HG03442 (cell line): ENCODE measurements around the gene RTN4IP1.
"Not testable (repeated sequence)": the region's sequence is repeated elsewhere in the genome, so short reads cannot be mapped to it uniquely, and the experiment has no call there.

Experiments used
- ATAC-seq: cut with Tn5 transposase; IDR thresholded peaks from one replicate; pipeline ENCODE4 v1.9.1; 2021; ENCODE audit warnings: mild to moderate bottlenecking, moderate library complexity; ENCODE audit not compliant: unreplicated experiment

The RTN4IP1 gene

DNA sequence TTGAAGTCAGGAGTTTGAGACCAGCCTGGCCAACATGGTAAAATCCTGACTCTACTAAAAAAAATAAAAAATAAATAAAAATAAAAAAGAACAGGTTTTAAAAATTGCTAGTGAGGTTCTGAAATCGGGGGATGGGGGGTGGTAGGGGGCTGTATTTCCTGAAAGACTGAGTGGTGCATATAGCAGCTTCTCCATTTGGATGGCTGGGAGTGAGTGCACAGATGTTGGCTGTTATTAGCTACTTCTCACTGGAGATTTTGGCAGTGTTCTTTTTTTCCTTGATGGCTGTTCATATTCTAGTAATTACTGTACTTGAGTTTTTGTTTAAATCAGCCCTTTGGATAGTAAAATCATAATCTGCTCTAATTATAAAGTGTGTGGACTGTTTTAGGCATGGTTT lies 79.8 kb downstream of the RTN4IP1 start:
- no peak for ATAC-seq

DNA sequence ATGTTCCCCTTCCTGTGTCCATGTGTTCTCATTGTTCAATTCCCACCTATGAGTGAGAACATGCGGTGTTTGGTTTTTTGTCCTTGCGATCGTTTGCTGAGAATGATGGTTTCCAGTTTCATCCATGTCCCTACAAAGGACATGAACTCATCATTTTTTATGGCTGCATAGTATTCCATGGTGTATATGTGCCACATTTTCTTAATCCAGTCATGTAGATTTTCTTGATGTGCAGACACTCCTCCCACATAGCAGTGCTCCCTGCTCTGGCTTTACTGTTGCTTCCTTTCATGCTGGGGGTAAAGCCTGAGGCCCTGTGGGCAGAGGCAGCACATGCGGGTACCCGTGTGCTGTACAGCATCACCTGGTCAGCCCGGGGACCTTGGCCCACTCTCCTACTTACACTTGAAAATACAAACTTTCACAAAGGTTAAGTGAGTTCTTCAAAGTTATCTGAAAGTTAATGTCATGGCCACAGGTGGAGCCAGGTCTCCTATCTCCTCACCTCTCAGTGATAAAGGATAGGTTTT lies 80.3 kb downstream of the RTN4IP1 start:
- ATAC-seq = not testable (repeated sequence)

DNA sequence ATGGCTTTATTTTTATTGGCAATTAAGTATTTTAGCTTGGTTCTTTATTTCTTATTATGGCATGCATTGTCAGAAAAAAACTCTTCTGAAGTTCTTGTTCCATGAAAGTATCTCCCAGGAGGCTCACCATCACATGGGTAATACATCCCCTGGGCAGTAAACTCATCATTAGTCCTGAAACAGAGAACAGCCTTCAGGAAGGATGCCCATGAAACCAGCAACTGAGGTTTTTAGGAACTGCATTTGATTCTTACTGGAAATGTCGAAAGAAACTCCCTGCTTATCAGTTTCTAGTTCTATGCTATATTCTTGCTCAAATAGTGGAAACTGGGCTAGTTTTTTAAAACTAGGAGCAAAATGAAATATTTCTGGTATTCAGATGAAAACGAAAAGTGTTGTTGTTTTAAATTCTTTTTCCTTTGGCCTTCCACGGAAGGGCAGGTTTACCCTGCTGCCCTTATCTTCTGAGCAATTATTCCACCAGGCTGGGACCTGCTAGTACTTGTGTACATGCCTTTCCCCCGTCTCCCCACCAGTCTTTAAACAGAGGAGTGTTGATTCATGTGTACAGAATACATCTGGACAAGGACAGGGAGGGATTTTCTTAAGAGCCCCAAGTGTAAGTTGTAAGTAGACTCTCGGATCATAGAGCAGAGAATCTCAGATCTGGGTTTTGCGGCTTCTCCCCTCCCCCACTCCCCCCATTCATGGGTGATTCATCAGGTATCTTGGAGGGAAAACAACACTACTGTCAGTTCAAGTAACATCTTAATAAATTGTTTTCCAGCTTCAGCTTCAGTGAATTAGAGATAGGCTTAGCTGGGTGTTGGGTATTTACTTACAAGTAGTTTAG lies 81.5 kb downstream of the RTN4IP1 start:
- no peak for ATAC-seq

DNA sequence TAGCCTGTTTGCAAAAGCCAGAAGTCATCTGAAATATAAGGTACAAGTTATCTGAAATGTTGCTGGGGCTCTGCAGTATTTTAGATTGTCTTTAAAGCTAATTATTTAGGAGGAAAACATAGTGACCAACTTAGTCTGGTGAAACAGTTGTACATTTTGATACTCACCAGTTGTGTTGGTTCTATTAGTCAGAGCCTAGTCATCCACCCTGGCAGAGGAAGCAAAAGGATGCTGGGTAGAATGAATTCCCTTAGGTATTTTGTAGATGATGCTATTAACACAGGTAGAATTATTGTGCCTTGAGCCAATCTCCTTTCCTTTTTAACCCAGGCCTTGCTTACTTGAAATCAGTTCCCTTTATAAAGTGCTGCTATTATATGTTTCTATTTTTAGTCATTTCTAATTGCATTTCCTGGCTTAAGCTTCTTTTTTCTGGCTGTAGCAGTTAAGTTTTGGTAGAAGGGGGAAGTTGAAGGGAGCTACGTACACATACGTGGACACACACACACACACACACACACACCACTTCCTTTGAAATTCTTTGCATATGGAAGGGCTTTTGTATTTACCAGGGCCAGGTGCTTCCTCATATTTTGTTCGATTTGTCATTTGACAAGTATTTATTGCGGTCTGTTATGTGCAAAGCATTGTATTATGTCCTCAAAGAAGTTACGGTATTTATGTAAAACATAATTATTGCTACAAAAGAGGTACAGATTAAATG lies 82.4 kb downstream of the RTN4IP1 start:
- no peak for ATAC-seq

DNA sequence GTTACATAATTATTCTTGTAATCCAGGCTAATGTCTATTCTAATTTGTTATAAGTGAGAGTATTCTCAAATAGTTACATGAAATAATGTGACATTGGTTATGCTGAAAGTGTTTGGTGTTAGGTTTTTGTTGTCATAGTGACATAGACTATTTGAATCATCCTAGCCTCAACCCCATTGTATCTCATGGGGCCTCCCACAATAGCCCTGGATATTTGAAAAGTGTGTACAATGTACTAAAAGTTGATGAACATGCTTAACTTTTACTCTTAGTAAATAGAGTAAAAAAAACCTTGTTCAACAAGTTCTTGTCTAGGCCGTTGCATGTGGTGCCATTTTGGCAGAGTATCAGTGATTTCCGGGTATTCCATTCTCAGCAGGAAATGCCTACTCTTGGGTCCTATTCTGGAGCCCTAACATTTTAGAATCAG lies 83.0 kb downstream of the RTN4IP1 start:
- ATAC-seq = no peak

DNA sequence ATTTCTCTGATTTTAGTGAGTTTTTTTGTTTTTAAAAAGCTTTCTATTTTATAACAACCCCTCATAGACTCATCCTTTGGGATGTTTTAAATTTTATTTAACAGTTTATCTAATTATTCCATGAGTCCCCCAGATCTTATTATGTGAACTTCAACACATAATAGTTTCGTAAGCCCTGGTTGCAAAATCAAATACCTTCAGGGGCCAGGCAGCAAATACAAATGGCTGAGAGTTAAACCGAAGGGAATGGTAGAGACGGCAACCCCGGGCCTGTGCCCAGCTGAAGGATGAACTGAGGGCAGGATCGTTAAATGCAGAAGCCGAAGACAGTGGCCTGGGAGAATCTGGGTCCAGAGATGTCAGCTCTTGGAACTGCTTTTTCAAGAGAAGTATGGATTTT lies 88.4 kb downstream of the RTN4IP1 start:
- ATAC-seq = no peak

DNA sequence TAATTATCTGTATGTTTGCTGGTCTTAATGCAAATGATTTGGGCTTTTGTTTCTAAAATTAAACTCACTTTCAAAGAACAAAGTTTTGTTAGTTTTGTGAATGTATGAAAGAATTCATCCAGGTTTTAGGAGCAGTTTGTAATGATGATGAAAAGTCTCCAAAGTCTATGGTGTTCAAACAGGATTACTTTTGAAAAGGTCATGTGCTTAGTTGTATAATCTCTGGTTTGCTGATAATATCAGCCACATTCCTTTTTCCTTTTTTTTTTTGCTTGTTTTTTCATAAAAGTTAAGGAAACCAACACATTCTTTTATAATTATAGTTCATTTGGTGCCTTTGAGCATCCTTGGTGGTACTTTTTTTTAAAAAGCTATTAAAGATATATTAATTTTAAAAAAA lies 88.9 kb downstream of the RTN4IP1 start:
- no peak for ATAC-seq

DNA sequence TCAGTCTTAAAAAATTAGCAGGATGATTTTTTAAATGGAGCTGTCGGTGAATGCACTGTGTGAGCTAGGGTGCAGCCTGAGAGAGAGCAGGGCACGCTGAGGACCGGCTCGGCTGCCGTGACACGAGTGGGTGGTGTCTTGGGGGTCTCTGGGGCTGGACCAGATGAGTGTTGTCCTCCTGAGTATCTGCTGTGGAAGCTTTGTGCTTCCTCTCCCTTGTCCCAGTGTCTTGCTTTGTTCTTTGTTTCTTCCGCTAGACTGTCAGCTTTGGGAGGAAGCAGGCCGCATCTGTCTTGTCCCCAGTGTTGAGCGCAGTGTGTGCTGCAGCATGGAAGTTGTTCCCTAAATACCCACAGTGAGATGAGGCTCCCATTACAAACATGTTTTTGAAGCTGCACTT lies 89.4 kb downstream of the RTN4IP1 start:
- ATAC-seq = no peak

DNA sequence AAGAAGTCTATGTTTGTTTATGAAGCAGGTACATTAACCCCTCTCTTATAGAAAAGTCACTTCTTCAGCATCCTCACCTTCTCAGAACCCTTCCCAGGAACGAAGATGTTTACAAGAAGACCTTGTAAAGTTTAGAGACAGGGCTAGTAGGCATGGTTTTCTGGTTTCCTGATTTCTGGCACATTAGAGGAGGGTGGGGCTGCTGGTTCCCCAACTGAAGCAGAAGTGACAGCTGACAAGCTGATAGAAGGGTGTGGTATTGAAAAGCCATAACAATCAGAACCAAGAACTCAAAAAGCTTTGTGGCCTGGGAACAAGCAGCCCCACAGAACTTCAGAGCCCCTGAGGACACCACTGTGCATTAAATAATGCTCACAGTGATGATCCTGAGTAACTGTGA lies 91.2 kb downstream of the RTN4IP1 start:
- no peak for ATAC-seq

DNA sequence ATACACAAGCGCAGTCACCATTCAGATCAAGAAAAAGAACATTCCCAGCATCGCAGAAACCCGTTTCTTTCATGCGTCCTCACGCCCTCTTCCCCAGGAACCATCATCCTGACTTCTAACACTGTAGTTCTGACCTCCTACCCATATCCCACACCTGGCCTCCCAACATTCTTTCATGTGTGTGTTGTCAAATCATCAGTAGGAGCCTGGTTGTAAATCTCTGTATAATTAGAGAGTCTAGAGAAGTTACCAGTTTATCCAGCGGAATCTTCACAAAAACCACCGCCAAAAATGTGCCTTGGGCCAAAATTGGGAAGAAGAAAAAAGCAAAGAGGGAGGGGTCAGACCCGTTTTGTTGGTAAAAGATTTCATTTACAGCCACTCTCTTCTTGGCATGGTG lies 91.6 kb downstream of the RTN4IP1 start:
- ATAC-seq = no peak

DNA sequence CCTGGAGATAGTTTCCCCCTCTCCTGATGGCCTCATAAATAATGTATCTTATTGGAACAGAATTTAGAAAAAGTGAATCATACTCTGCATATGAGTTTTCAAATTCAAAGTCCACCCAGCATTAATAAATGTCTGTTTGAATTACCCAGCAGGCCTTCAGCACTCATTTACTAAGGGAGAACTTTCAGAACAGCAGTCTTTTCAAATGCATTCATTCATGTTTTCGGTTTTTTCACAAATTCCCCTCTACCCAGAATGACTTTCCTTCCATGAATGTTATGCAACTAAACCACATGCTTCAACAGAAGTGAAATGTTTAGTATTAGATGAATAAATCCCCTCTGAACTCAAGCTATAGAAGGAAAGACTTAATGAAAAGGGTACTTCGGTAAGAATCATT lies 92.4 kb downstream of the RTN4IP1 start:
- no peak for ATAC-seq

DNA sequence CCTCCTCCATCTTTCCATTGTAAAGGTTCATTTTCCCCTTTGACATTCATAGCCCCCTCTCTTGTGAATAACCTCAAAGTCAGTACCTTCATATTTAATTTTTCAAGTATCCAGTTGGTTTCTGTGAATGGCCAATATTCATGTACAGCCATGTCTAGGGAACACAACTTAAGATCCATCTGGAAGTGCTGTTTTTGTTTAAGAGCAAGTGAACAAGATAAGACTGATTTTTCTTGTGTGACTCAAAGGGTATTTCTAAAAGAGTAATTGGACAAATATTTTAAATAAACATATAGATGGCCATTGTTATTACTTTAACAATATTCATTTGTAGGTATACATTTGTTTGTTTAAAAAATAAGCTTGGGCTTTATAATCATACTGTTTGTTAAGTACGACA lies 92.9 kb downstream of the RTN4IP1 start:
- no peak for ATAC-seq

DNA sequence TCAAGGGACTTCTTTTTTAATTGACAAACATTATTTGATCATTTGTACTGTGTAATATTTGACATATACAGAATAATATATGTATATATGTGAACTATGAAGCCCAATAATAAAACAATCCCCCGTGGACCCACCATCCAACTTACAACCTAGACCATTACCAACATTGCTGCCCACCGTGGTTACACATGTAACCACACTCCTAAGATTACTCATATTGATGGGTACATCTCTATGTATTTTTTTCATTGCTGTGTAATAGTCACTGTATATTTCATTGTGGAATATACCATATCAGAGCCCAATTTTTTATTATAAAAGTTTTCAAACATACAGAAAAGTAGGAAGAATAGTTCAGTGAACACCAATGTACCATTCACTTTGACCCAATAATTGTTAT lies 94.3 kb downstream of the RTN4IP1 start:
- ATAC-seq = no peak

DNA sequence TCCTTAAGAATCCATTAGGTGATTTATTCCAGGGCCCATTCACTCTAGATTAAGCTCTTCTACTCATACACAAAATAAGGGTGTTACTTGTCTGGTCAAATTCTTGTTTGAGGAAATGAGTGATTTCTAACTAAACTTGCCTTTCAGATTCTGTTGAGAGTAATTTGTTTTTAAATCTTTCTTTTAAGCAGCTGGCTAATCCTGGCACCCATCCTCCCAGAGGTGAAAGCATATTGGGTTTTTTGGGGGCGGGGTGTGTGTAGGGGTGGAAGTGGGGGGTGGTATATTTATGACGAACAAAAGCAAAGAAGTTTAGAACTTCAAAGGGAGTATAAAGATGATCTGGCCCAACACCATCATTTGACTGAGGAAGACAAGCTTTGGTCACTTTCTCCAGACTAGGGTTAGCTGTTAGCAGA lies 94.7 kb downstream of the RTN4IP1 start:
- ATAC-seq = peak; percentile 49

DNA sequence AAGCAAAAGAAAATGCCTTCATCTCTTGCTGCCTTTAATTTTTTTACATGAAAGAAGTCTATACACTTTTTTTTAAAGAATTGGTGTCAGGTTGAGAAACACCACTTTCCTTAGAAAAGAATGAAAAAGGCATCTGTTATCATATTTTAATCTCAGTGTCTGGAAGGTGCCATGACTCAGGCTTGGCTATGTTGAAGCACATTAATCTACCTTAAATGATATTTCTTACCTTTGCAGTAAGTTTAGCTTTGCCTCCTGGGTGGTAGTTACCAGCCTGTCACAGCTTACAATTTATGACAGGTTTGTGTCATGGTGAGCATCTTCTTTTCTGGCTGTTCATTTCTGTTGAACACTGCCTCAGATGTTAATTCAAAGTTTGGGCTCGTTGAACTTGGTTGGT lies 95.3 kb downstream of the RTN4IP1 start:
- ATAC-seq = no peak

DNA sequence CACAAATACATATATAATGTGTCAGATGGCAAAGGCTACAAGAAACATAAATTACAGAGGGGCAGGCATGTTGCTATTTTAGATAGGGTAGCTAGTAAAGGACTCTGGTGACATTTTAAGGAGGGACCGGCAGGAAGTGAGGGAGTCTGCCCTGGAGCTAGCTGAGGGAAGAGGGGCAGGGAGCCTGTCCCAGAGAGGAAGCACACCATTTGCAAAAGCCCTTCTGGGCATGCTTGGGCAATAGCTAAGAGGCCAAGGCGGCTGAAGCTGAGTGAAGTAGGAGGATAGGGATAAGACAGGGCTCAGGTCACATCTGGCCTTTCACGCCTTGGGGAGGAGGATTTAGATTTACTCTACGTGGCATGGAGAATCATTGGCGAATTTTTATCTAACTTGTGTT lies 96.2 kb downstream of the RTN4IP1 start:
- no peak for ATAC-seq

DNA sequence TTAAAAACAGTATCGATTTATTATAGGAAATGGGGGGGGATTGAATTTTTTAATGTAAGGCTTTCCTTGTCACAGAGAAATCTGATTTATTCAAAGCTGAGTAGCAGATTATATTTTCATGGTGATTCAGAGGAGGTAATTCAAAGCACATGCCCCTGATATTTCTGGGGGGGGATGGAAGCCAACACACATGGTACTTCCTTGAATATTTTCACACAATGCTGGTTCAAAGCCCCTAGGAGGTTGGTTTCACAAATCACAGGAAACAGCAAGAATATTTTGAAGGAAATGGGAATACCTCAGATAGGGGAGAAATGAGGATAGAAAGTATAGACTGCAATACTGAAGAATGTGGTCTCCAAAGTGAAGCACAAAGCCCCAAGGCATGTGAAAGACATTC lies 98.8 kb downstream of the RTN4IP1 start:
- ATAC-seq = no peak

DNA sequence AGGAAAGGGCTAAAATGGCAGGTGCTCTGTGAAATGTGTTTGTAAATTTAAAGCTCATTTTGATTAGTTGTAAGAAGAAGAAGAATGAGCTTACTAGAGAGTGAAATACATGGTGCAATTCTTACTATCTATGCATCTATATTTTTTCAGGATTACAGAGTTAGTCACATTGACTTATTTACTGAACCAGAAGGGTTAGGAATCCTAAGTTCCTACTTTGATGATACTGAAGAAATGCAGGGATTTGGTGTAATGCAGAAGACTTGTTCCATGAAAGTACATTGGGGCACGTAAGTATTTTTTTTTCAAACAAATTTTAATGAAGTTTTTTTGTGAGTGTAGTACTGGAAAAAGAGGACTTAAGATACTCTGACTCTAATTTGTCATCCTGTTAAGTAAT lies 99.3 kb downstream of the RTN4IP1 start:
- ATAC-seq = no peak

DNA sequence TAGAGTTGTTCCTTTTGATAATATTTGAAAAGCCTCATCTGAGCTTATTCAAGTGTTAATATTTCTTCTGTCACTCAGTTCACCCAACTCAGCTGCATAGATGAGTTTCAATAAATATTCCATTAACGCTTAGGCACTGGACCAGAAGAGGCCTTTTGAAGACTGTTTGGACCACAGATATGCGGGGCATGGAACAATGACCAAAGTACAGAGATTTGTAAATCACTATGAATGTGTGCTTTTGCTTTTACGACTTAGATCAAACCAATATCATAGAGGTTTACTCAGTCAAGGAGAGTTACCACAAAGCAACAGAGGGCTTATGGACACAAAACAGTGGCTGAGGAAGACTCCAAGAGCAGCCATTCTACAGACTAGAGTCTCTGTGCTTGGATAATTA lies 99.9 kb downstream of the RTN4IP1 start:
- no peak for ATAC-seq

DNA sequence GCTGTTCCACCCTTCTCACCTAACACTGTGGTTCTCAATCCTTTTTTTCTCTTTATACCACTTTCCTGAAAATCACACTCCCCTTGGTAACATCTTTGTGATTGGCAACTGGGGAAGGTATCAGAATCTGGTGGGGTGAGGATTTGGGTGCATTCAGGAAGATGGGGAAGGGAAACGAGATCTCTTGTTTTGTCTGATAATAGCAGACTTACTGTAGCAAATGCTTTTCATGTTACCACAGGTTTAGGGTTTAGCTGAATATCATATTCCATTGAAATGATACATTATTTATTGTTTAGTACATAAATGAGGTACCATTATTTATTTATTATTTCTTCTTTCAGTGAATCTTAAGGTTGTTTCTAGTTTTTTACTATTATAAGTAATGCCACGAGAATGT lies 100.8 kb downstream of the RTN4IP1 start:
- no peak for ATAC-seq

DNA sequence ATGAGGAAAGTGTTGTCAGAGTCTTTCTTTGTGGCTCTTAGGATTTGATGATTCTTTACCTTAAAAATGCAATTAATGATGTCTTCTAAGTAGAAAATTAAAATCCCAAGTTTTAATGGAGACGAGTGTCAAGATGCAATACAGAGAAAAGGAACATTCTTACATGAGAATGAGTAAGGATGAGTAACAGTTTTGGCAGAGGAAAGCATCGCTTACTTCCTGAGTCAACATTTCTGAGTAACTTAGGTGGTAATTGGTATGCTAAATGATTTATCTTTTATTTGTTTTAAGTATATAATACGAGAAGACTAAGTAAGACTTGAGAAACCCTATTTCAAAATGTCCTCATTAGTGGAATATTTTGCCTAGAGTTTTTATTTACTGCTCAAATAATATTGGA lies 101.3 kb downstream of the RTN4IP1 start:
- no peak for ATAC-seq

DNA sequence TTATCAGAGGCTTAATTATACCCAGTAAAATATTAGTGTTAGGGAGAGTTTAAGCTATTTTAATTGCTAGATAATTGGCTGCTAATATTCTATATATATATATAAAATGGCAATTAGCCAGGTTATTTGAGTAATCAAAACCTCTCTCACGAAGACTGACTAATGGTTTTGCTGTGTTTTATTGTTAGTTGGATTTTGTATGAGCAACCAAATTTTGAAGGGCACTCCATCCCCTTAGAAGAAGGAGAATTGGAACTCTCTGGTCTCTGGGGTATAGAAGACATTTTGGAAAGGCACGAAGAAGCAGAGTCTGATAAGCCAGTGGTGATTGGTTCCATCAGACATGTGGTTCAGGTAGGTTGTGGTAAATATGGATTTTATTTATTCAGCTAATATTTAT lies 102.2 kb downstream of the RTN4IP1 start:
- ATAC-seq = no peak
